ENCODE data around the gene NAALADL2.

GRCh38 chr3:175267121-175267531, 408.0 kb downstream of the NAALADL2 start:
- no peak for TF ChIP-seq CTCF (conservative IDR thresholded peaks at IDR 0.05; ENCODE audit: low read depth, low read length)
- TF ChIP-seq RCOR1 (IDR thresholded peaks at IDR 0.05; ENCODE audit: insufficient replicate concordance, low read length): no peak
- TF ChIP-seq RAD21 (IDR thresholded peaks at IDR 0.05; ENCODE audit: low read length): no peak
- no peak for TF ChIP-seq POLR2A (IDR thresholded peaks at IDR 0.05; ENCODE audit: low read depth, low read length)
- TF ChIP-seq USF2 (IDR thresholded peaks at IDR 0.05; ENCODE audit: low read depth, low read length): no peak
- TF ChIP-seq MXI1 (IDR thresholded peaks at IDR 0.05; ENCODE audit: borderline replicate concordance, low read depth, low read length): no peak
- TF ChIP-seq ELK1 (IDR thresholded peaks at IDR 0.05; ENCODE audit: borderline replicate concordance, low read depth, low read length): no peak
- TF ChIP-seq RFX5 (IDR thresholded peaks at IDR 0.05; ENCODE audit: low read depth, low read length): no peak
- TF ChIP-seq SMC3 (IDR thresholded peaks at IDR 0.05; ENCODE audit: low read depth, low read length): no peak
- TF ChIP-seq BHLHE40 (IDR thresholded peaks at IDR 0.05; ENCODE audit: low read depth, low read length): no peak
- TF ChIP-seq CEBPB (IDR thresholded peaks at IDR 0.05; ENCODE audit: low read depth, low read length): no peak
- TF ChIP-seq MAFK (IDR thresholded peaks at IDR 0.05; ENCODE audit: low read depth, low read length): no peak
- no peak for TF ChIP-seq NFE2L2 (IDR thresholded peaks at IDR 0.05; ENCODE audit: low read depth, low read length)
- no peak for TF ChIP-seq CHD1 (IDR thresholded peaks at IDR 0.05; ENCODE audit: low read depth, low read length)

All from IMR-90 (cell line).